T-helper 2 cell treated with Interferon-gamma antibody and Interleukin-4, amounts not matched to agents 5 μg/mL and 100 μg/mL, for 36 hours (primary cell): ENCODE results near the gene ANK3.
A peak's percentile ranks its signal among the peaks of the same experiment; 100 is the strongest.

Experiments
- DNase-seq: peaks from one replicate; pipeline ENCODE4 v3.0.0; 2021; ENCODE audit warnings: low spot score
- H3K27ac Mint-ChIP-seq: one replicate; pipeline ENCODE4 v1.8.0; 2021; ENCODE audit warnings: mild to moderate bottlenecking, mixed read lengths
- H3K27me3 Mint-ChIP-seq: one replicate; pipeline ENCODE4 v1.8.0; 2021; ENCODE audit warnings: low read depth, mixed read lengths
- H3K36me3 Mint-ChIP-seq: one replicate; pipeline ENCODE4 v1.8.0; 2021; ENCODE audit warnings: low read depth, mixed read lengths
- H3K4me1 Mint-ChIP-seq: one replicate; pipeline ENCODE4 v1.8.0; 2021; ENCODE audit warnings: low read depth, mixed read lengths
- H3K4me3 Mint-ChIP-seq: one replicate; pipeline ENCODE4 v1.8.0; 2022; ENCODE audit warnings: mild to moderate bottlenecking, moderate library complexity, mixed read lengths
- H3K9me3 Mint-ChIP-seq: one replicate; pipeline ENCODE4 v1.8.0; 2021; ENCODE audit warnings: mixed read lengths

Gene ANK3

GRCh38 chr10:60400366-60400765 is 10.7 kb upstream of the ANK3 start:
- no peaks in the 10 kb centered on the region for H3K36me3 Mint-ChIP-seq
- H3K27ac Mint-ChIP-seq, result no peak overlapping the region

DNA sequence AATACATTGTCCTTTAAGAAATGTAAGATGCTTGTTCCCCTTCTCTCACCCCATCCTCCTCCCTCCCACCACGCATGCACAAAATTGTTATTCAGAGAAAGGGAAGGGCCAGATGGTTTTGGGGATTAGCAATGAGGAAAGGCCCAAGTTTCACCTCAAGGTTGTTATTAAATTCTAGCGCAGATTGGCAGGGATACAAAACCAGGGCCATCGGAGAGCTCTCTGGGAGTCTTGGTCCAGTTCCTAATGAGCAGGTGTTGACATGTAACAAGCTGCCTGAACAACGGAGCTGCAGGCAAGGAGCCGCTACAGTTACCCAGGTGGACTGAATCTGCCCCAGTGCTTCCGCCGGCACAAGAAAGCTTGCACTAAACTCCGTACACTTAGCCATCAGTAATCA is 9.7 kb upstream of the ANK3 start:
- no peak overlapping the region for H3K27ac Mint-ChIP-seq
- H3K4me1 Mint-ChIP-seq, result peaks cover 7% of the 10 kb centered on the region
- no peaks in the 10 kb centered on the region for H3K36me3 Mint-ChIP-seq
- H3K9me3 Mint-ChIP-seq, result no peaks in the 10 kb centered on the region
- no peaks in the 10 kb centered on the region for H3K27me3 Mint-ChIP-seq
- no peak overlapping the region for H3K4me3 Mint-ChIP-seq
- no peak for DNase-seq

More at GRCh38 chr10:60400366-60400765, 10.7 kb upstream of the ANK3 start:
- no peak overlapping the region for H3K4me3 Mint-ChIP-seq
- DNase-seq, result no peak
- H3K9me3 Mint-ChIP-seq, result no peaks in the 10 kb centered on the region
- H3K4me1 Mint-ChIP-seq, result peaks cover 2% of the 10 kb centered on the region
- no peaks in the 10 kb centered on the region for H3K27me3 Mint-ChIP-seq

DNA sequence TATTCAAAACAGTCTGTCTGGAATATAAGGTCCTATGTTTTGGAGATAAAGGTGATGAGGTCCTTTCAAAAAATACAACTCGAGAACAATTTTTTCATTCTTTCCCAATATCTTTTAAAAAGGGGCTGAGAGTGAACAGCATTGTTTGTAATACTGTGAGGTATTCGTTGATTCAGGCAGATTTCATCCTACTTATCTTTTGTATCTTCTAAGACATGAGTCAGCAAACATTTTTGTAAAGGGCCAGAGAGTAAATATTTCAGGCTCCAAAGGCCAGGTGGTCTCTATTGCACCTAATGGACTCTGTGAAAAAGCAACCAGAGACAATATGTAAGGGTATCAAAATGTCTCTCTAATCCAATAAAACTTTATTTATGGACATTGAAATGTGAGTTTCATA is 8.1 kb upstream of the ANK3 start:
- Mint-ChIP-seq H3K9me3 (no peaks in the 10 kb centered on the region), H3K4me3 (no peak overlapping the region), H3K27me3 (no peaks in the 10 kb centered on the region), H3K4me1 (peaks cover 10% of the 10 kb centered on the region), H3K27ac (no peak overlapping the region), H3K36me3 (no peaks in the 10 kb centered on the region)
- DNase-seq, result no peak

- no peak overlapping the region for H3K27ac Mint-ChIP-seq
Measured at GRCh38 chr10:60396766-60397165, 7.1 kb upstream of the ANK3 start.

GRCh38 chr10:60395711-60396110 is 6.0 kb upstream of the ANK3 start:
- Mint-ChIP-seq H3K27me3 (no peaks in the 10 kb centered on the region), H3K9me3 (no peaks in the 10 kb centered on the region), H3K4me1 (peaks cover 10% of the 10 kb centered on the region), H3K27ac (peak overlapping the region; percentile 7), H3K4me3 (no peak overlapping the region), H3K36me3 (no peaks in the 10 kb centered on the region)
- no peak for DNase-seq

More at GRCh38 chr10:60396766-60397165, 7.1 kb upstream of the ANK3 start:
- DNase-seq, result no peak
- Mint-ChIP-seq H3K36me3 (no peaks in the 10 kb centered on the region), H3K4me1 (peaks cover 10% of the 10 kb centered on the region), H3K4me3 (no peak overlapping the region), H3K9me3 (no peaks in the 10 kb centered on the region), H3K27me3 (no peaks in the 10 kb centered on the region)

DNA sequence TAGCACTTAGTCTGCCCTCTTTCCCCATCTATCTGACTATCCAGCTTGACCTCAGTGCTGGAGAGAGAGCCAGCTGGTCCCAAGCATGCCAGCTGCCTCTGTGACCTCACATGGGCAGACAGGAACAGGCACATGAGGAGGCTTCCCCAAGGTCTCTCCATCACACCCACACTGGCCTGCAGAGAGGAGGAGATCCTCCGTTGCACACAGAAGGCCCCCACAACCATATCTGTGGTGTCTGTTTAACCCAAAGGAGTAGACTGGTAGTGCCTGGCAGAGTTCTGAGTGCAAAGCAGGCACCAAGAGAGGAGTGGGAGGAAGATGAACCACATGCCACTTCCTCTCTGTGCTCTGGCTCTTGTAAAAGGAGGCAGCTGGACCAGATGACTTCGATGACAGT is 4.8 kb upstream of the ANK3 start:
- Mint-ChIP-seq H3K27ac (no peak overlapping the region), H3K36me3 (no peaks in the 10 kb centered on the region), H3K4me3 (no peak overlapping the region), H3K4me1 (peaks cover 10% of the 10 kb centered on the region), H3K27me3 (no peaks in the 10 kb centered on the region), H3K9me3 (no peaks in the 10 kb centered on the region)
- peak; percentile 12 for DNase-seq

- DNase-seq, result no peak
- no peaks in the 10 kb centered on the region for H3K36me3 Mint-ChIP-seq
- peaks cover 13% of the 10 kb centered on the region for H3K4me1 Mint-ChIP-seq
- no peaks in the 10 kb centered on the region for H3K27me3 Mint-ChIP-seq
- no peaks in the 10 kb centered on the region for H3K9me3 Mint-ChIP-seq
- no peak overlapping the region for H3K4me3 Mint-ChIP-seq
- no peak overlapping the region for H3K27ac Mint-ChIP-seq
Measured at GRCh38 chr10:60390224-60390626, 550 bp upstream of the ANK3 start.

GRCh38 chr10:60388709-60389301 is 870 bp downstream of the ANK3 start:
- no peaks in the 10 kb centered on the region for H3K36me3 Mint-ChIP-seq
- no peaks in the 10 kb centered on the region for H3K9me3 Mint-ChIP-seq
- H3K4me3 Mint-ChIP-seq, result no peak overlapping the region
- no peak for DNase-seq
- no peak overlapping the region for H3K27ac Mint-ChIP-seq
- peaks cover 8% of the 10 kb centered on the region for H3K4me1 Mint-ChIP-seq
- H3K27me3 Mint-ChIP-seq, result no peaks in the 10 kb centered on the region

GRCh38 chr10:60388116-60388625 is 1.5 kb downstream of the ANK3 start:
- H3K27ac Mint-ChIP-seq, result no peak overlapping the region
- no peaks in the 10 kb centered on the region for H3K36me3 Mint-ChIP-seq
- no peak overlapping the region for H3K4me3 Mint-ChIP-seq
- DNase-seq, result no peak
- peaks cover 8% of the 10 kb centered on the region for H3K4me1 Mint-ChIP-seq
- H3K27me3 Mint-ChIP-seq, result no peaks in the 10 kb centered on the region
- H3K9me3 Mint-ChIP-seq, result no peaks in the 10 kb centered on the region

DNA sequence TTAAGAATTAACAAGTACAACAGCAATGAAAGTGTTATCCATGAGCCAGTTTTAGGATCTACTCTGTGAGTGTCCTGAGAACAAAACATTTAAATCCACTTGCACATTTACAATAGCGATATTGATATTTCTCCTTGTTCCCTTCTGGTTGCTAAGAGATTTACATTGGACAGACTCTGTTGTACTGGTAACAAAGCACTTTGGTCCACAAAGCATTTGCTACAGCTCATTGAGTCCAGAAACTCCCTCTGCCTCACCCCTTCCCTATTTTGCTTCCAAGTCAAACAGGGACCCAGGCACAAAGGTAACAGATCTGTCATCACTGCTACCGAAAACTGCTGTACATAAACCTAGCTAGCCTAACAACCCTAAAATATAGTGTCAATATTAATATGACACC is 2.1 kb downstream of the ANK3 start:
- Mint-ChIP-seq H3K36me3 (no peaks in the 10 kb centered on the region), H3K27me3 (no peaks in the 10 kb centered on the region), H3K27ac (no peak overlapping the region), H3K4me1 (peaks cover 9% of the 10 kb centered on the region), H3K9me3 (no peaks in the 10 kb centered on the region), H3K4me3 (no peak overlapping the region)
- no peak for DNase-seq

DNA sequence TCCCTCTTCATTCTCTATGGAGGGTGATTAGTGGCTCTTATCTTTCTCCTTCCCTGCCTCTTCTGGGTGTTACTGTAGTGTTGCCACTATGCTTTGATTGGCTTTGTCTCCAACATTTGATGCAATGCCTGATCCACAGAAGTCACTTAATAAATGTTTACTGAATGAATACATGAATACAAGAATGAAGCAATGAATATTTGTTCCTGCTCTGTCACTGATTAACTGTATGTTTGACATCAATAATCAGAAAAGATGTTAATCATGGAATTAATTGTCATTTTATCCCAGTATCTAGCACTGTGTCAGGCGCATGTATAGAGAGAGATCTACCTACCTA is 4.3 kb downstream of the ANK3 start:
- no peaks in the 10 kb centered on the region for H3K36me3 Mint-ChIP-seq
- no peak overlapping the region for H3K27ac Mint-ChIP-seq
- H3K27me3 Mint-ChIP-seq, result no peaks in the 10 kb centered on the region
- H3K4me3 Mint-ChIP-seq, result no peak overlapping the region
- no peak for DNase-seq
- no peaks in the 10 kb centered on the region for H3K9me3 Mint-ChIP-seq
- H3K4me1 Mint-ChIP-seq, result peaks cover 9% of the 10 kb centered on the region

GRCh38 chr10:60384708-60385398 is 4.8 kb downstream of the ANK3 start:
- Mint-ChIP-seq H3K27me3 (no peaks in the 10 kb centered on the region), H3K9me3 (no peaks in the 10 kb centered on the region), H3K36me3 (no peaks in the 10 kb centered on the region), H3K4me3 (no peak overlapping the region), H3K27ac (no peak overlapping the region), H3K4me1 (peaks cover 9% of the 10 kb centered on the region)
- DNase-seq, result no peak

- H3K36me3 Mint-ChIP-seq, result no peaks in the 10 kb centered on the region
- no peak overlapping the region for H3K27ac Mint-ChIP-seq
- no peak overlapping the region for H3K4me3 Mint-ChIP-seq
- no peak for DNase-seq
- no peaks in the 10 kb centered on the region for H3K9me3 Mint-ChIP-seq
- no peaks in the 10 kb centered on the region for H3K27me3 Mint-ChIP-seq
- H3K4me1 Mint-ChIP-seq, result peaks cover 8% of the 10 kb centered on the region
Measured at GRCh38 chr10:60384011-60384410, 5.7 kb downstream of the ANK3 start.

DNA sequence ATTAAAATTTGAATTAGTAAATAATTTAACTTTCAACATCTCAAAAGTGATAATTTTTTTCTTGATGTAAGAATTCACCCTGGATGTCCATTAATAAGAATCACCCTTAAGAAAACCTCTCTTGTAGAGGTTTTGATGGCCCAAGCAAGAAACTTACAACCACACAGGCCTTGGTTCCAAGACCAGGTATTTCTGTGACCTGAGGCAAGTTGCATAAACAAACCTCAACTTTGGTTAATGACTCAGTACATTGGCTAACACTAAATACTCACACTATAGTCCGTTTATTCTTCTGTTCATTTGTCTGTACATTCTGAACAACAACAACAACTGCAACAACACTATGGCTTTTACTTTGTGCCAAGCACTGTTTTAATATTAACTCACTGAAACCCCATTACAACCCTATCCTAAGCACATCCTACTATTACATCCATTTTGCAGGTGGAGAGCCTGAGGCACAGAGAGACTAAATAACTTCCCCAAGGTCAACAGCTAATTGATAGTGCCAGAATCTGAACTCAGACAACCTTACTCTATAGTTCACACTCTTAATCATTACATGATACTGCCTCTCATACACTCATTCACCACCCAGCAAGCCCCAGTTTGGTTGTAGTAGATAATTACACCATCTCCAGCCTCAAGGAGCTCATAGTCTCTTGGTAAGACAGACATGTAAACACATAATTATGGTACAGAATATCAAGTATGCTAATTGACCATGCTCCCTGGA is 6.6 kb downstream of the ANK3 start:
- no peaks in the 10 kb centered on the region for H3K36me3 Mint-ChIP-seq
- peaks cover 4% of the 10 kb centered on the region for H3K4me1 Mint-ChIP-seq
- no peaks in the 10 kb centered on the region for H3K27me3 Mint-ChIP-seq
- H3K27ac Mint-ChIP-seq, result no peak overlapping the region
- H3K9me3 Mint-ChIP-seq, result no peaks in the 10 kb centered on the region
- no peak for DNase-seq
- H3K4me3 Mint-ChIP-seq, result no peak overlapping the region
